ENCODE data around the gene PBX4.
A peak's percentile ranks its signal among the peaks of the same experiment; 100 is the strongest.

DNA sequence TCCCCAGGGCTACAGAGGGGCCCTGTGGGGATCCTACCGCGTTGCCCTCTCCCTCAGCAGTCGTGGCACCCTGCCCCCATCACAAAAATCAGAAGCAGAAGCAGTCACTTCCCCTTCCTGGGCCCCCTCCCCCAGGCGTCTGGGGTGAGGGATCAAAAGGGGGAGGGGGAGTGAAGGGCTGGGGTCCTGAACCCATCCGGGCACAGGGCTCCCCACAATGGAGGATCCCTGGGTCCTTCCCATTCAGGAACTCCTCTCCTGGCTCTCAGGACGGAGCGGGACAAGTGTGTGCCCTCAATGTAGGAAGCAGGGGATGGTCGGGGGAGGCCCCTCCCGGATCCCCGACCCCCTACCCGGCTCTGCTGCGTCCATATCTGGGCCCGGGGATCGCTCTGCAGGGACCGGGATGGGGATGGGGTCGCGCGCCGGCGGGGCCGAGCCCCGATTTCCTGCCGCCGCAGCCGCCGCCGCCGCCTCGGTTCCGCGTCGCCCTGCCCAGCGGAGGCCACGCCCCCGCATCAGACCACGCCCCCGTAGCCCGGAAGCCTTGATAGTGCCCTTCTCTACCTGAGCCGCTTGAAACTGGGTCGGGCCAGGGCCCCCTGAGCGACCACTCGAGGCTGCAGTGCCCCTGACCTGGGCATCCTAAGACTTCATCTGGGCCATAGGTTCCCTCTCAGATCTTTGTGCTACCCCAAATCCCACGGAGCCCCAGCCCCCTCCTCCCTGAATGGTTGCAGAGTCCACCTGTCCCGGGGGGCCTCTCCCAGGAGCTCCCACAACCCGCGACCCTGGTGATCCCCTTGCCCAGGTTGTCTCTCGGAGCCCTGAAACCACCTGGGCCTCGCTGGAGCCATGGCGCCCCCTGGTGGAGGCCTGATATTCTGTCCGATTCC, 24.9 kb upstream of the PBX4 start, which contains the start of gene GMIP:
- TF ChIP-seq, protein P1, sequence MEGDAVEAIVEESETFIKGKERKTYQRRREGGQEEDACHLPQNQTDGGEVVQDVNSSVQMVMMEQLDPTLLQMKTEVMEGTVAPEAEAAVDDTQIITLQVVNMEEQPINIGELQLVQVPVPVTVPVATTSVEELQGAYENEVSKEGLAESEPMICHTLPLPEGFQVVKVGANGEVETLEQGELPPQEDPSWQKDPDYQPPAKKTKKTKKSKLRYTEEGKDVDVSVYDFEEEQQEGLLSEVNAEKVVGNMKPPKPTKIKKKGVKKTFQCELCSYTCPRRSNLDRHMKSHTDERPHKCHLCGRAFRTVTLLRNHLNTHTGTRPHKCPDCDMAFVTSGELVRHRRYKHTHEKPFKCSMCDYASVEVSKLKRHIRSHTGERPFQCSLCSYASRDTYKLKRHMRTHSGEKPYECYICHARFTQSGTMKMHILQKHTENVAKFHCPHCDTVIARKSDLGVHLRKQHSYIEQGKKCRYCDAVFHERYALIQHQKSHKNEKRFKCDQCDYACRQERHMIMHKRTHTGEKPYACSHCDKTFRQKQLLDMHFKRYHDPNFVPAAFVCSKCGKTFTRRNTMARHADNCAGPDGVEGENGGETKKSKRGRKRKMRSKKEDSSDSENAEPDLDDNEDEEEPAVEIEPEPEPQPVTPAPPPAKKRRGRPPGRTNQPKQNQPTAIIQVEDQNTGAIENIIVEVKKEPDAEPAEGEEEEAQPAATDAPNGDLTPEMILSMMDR (conservative IDR thresholded peaks at IDR 0.05; ENCODE audit: low read length): peak; percentile 96
- no peak for TF ChIP-seq EZH2phosphoT487 (IDR thresholded peaks at IDR 0.05; ENCODE audit: borderline replicate concordance, low read depth, low read length)
